ENCODE measurements around the gene KRTAP5-3.
"Not testable (repeated sequence)": the region's sequence is repeated elsewhere in the genome, so short reads cannot be mapped to it uniquely, and the experiment has no call there.

Gene KRTAP5-3
- long read RNA-seq, donor 1: 0 reads
- long read RNA-seq, donor 2: 0 reads
- long read RNA-seq, donor 3: 0 reads
- long read RNA-seq, donor 4: 0 reads
- long read RNA-seq, donor 5: 0 reads
- long read RNA-seq, donor 6: 0 reads
- long read RNA-seq, donor 7: 0 reads
- long read RNA-seq, donor 8: 0 reads

GRCh38 chr11:1608363-1608762 is at the start of gene KRTAP5-3:
TSS of gene KRTAP5-3 (minus strand) at chr11:1608463. CDS start at chr11:1608385, 78 bp downstream.
- no peak for DNase-seq

- DNase-seq: no peak
Observed at GRCh38 chr11:1656670-1657069, 48.4 kb upstream of the KRTAP5-3 start.

GRCh38 chr11:1656061-1656441 is 47.8 kb upstream of the KRTAP5-3 start:
- DNase-seq: no peak

- no peak for DNase-seq
Observed at GRCh38 chr11:1655168-1656060, 47.2 kb upstream of the KRTAP5-3 start.

- DNase-seq: no peak
Observed at GRCh38 chr11:1654388-1655167, 46.3 kb upstream of the KRTAP5-3 start.

GRCh38 chr11:1653541-1654387 is 45.5 kb upstream of the KRTAP5-3 start:
- no peak for DNase-seq

- DNase-seq: peak; percentile 75
Observed at GRCh38 chr11:1652771-1653540, 44.7 kb upstream of the KRTAP5-3 start.

GRCh38 chr11:1652442-1652770 is 44.1 kb upstream of the KRTAP5-3 start:
- DNase-seq: no peak

- no peak for DNase-seq
Observed at GRCh38 chr11:1652026-1652425, 43.8 kb upstream of the KRTAP5-3 start.

GRCh38 chr11:1651411-1651980 is 43.2 kb upstream of the KRTAP5-3 start:
- DNase-seq: no peak

- no peak for DNase-seq
Observed at GRCh38 chr11:1650918-1651262, 42.6 kb upstream of the KRTAP5-3 start.

GRCh38 chr11:1650034-1650917 is 42.0 kb upstream of the KRTAP5-3 start:
- no peak for DNase-seq

GRCh38 chr11:1648653-1649420 is 40.6 kb upstream of the KRTAP5-3 start:
- DNase-seq: no peak

GRCh38 chr11:1647901-1648652 is 39.8 kb upstream of the KRTAP5-3 start:
- DNase-seq: no peak

GRCh38 chr11:1646540-1646939 is 38.3 kb upstream of the KRTAP5-3 start:
- DNase-seq: not testable (repeated sequence)

GRCh38 chr11:1645357-1645821 is 37.1 kb upstream of the KRTAP5-3 start:
- DNase-seq: no peak

- DNase-seq: no peak
Observed at GRCh38 chr11:1644601-1645356, 36.5 kb upstream of the KRTAP5-3 start.
